ENCODE measurements around the gene FBLIM1.

DNA sequence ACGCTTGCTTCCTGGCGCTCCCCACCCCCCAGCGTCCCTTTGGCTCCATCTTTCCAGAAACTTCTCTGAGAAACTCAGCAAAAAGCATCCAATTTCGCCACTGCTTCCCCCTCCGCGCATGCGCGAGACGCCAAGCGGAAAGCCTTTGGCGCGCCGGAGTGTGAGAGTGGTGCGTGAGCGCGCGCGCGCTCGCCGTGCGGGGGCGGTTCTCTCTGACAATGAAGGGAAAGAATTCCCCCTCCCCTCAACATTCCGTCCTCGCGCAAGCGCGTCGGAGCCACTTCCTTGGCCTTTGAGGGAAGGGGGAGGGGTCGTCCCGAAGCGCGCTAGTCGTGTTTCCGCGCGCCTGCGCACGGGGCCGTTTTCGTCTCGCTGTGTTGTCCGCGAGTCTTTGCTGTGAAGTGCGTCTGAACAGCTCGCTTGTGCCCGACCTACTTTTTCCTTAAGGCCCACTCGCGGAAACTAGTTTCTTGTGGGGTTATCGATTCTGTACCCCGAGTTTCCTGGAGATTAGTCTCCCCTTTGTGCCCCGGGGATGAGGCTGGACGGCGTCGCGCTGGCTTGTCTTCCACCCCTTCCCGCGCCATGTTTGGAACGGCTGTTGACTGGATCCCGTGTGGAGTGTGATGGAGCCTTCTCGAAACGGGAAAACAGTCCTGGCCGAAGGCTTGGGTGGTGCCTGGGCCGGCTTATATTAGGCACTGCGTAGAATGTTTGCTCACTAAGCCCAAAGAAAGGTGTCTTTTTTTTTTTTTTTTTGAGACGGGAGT is 77.3 kb downstream of the FBLIM1 start:
- 0 out of 2 replicates have a peak, but pooled peaks have one; percentile 1 for TF ChIP-seq POLR2AphosphoS5 (IDR thresholded peaks at IDR 0.05; ENCODE audit: low read depth, low read length)
- TF ChIP-seq TAF1 (IDR thresholded peaks at IDR 0.05; ENCODE audit: low read depth, low read length): peak; percentile 55
- peak; percentile 46; the same call in 1 of the 2 replicates for TF ChIP-seq POLR2A (IDR thresholded peaks at IDR 0.05; ENCODE audit: low read depth, low read length)
- peak; percentile 6 for TF ChIP-seq PAX5 (IDR thresholded peaks at IDR 0.05; ENCODE audit: insufficient read depth, low read length, severe bottlenecking)
- no peak for TF ChIP-seq SPI1 (IDR thresholded peaks at IDR 0.05; ENCODE audit: low read depth, low read length)
- no peak; the same call in 1 of the 2 replicates for TF ChIP-seq POU2F2 (IDR thresholded peaks at IDR 0.05; ENCODE audit: low read depth, low read length)
